Stimulated activated CD4-positive, alpha-beta T cell treated with anti-CD3 and anti-CD28 coated beads, Interleukin-1b, Interleukin-23, amount 100 ng/mL, for 4 hours (primary cell): ENCODE results near the gene TRAPPC2L.
"Not testable (repeated sequence)": the region's sequence is repeated elsewhere in the genome, so short reads cannot be mapped to it uniquely, and the experiment has no call there.

Source experiments
- DNase-seq, 2 donors: peaks; one replicate each; pipeline ENCODE4 v3.0.0-alpha.2; 2020; ENCODE audit warnings: low read depth in 2 of 2

The TRAPPC2L gene

GRCh38 chr16:88818575-88818874 lies 38.4 kb upstream of the TRAPPC2L start:
- no peak for DNase-seq

GRCh38 chr16:88819126-88819525 lies 37.8 kb upstream of the TRAPPC2L start:
- DNase-seq = no peak

GRCh38 chr16:88820385-88821025 lies 36.4 kb upstream of the TRAPPC2L start:
- DNase-seq = no peak

- DNase-seq = no peak
These were observed 35.6 kb upstream of the TRAPPC2L start for GRCh38 chr16:88821168-88821850.

GRCh38 chr16:88822281-88823040 lies 34.5 kb upstream of the TRAPPC2L start:
- DNase-seq = no peak

- DNase-seq = not testable (repeated sequence)
These were observed 33.3 kb upstream of the TRAPPC2L start for GRCh38 chr16:88823646-88824045.

GRCh38 chr16:88824256-88825077 lies 32.5 kb upstream of the TRAPPC2L start:
- no peak for DNase-seq

- DNase-seq = no peak
These were observed 31.8 kb upstream of the TRAPPC2L start for GRCh38 chr16:88825146-88825545.

GRCh38 chr16:88826070-88826840 lies 30.7 kb upstream of the TRAPPC2L start:
- DNase-seq = no peak

GRCh38 chr16:88827727-88828126 lies 29.2 kb upstream of the TRAPPC2L start:
- DNase-seq = no peak

GRCh38 chr16:88828711-88829110 lies 28.2 kb upstream of the TRAPPC2L start:
- no peak for DNase-seq

- no peak for DNase-seq
These were observed 26.7 kb upstream of the TRAPPC2L start for GRCh38 chr16:88830258-88830657.

GRCh38 chr16:88830783-88831182 lies 26.1 kb upstream of the TRAPPC2L start:
- no peak for DNase-seq

- DNase-seq = no peak
These were observed 25.1 kb upstream of the TRAPPC2L start for GRCh38 chr16:88831838-88832237.

- DNase-seq = no peak
These were observed 23.8 kb upstream of the TRAPPC2L start for GRCh38 chr16:88833086-88833485.

- no peak for DNase-seq
These were observed 22.3 kb upstream of the TRAPPC2L start for GRCh38 chr16:88834670-88835069.

GRCh38 chr16:88835383-88835782 lies 21.5 kb upstream of the TRAPPC2L start:
- no peak for DNase-seq

- no peak for DNase-seq
These were observed 21.1 kb upstream of the TRAPPC2L start for GRCh38 chr16:88835818-88836217.

GRCh38 chr16:88836791-88837190 lies 20.1 kb upstream of the TRAPPC2L start:
- no peak for DNase-seq

GRCh38 chr16:88837806-88838205 lies 19.1 kb upstream of the TRAPPC2L start:
- no peak for DNase-seq

- DNase-seq = no peak
These were observed 18.4 kb upstream of the TRAPPC2L start for GRCh38 chr16:88838566-88838965.
